Activated CD8-positive, alpha-beta memory T cell treated with anti-CD3 and anti-CD28 coated beads, Interleukin-2, amount 50 U/mL, for 4 hours (primary cell): ENCODE results near the gene STRIP1.

Experiments
- DNase-seq: peaks from one replicate; pipeline ENCODE4 v3.0.0-alpha.2; 2020

STRIP1 gene

GRCh38 chr1:110053552-110054428 is 19.4 kb downstream of the STRIP1 start:
- peak; percentile 71 for DNase-seq

- no peak for DNase-seq
Observed at GRCh38 chr1:110055493-110056284, 21.3 kb downstream of the STRIP1 start.

- DNase-seq: no peak
Observed at GRCh38 chr1:110056285-110056683, 21.9 kb downstream of the STRIP1 start.

- DNase-seq: no peak
Observed at GRCh38 chr1:110056776-110057175, 22.4 kb downstream of the STRIP1 start.

GRCh38 chr1:110057963-110058518 is 23.6 kb downstream of the STRIP1 start:
- no peak for DNase-seq

- no peak for DNase-seq
Observed at GRCh38 chr1:110058591-110058990, 24.2 kb downstream of the STRIP1 start.

GRCh38 chr1:110059133-110059863 is 24.9 kb downstream of the STRIP1 start:
- no peak for DNase-seq

GRCh38 chr1:110060034-110060661 is 25.7 kb downstream of the STRIP1 start:
- peak; percentile 75 for DNase-seq

- DNase-seq: no peak
Observed at GRCh38 chr1:110060662-110061060, 26.2 kb downstream of the STRIP1 start.

GRCh38 chr1:110061341-110061740 is 26.9 kb downstream of the STRIP1 start:
- DNase-seq: no peak

- DNase-seq: no peak
Observed at GRCh38 chr1:110062612-110063011, 28.2 kb downstream of the STRIP1 start.

GRCh38 chr1:110063781-110064180 is 29.4 kb downstream of the STRIP1 start:
- no peak for DNase-seq

GRCh38 chr1:110064576-110065337 is 30.3 kb downstream of the STRIP1 start:
- no peak for DNase-seq

GRCh38 chr1:110065841-110066240 is 31.4 kb downstream of the STRIP1 start:
- no peak for DNase-seq

- no peak for DNase-seq
Observed at GRCh38 chr1:110067479-110067892, 33.1 kb downstream of the STRIP1 start.

GRCh38 chr1:110067893-110068645 is 33.6 kb downstream of the STRIP1 start:
- DNase-seq: no peak

- DNase-seq: no peak
Observed at GRCh38 chr1:110068646-110069403, 34.4 kb downstream of the STRIP1 start.

GRCh38 chr1:110069404-110070281 is 35.2 kb downstream of the STRIP1 start:
- no peak for DNase-seq

- DNase-seq: no peak
Observed at GRCh38 chr1:110070282-110070669, 35.9 kb downstream of the STRIP1 start.
